HG03025 (cell line): Measurements from ENCODE around the gene MORN5.

Experiments used
- ATAC-seq: cut with Tn5 transposase; IDR thresholded peaks from one replicate; pipeline ENCODE4 v1.9.1; 2021; ENCODE audit warnings: mild to moderate bottlenecking, moderate library complexity; ENCODE audit not compliant: unreplicated experiment, low FRiP score

Gene MORN5

DNA sequence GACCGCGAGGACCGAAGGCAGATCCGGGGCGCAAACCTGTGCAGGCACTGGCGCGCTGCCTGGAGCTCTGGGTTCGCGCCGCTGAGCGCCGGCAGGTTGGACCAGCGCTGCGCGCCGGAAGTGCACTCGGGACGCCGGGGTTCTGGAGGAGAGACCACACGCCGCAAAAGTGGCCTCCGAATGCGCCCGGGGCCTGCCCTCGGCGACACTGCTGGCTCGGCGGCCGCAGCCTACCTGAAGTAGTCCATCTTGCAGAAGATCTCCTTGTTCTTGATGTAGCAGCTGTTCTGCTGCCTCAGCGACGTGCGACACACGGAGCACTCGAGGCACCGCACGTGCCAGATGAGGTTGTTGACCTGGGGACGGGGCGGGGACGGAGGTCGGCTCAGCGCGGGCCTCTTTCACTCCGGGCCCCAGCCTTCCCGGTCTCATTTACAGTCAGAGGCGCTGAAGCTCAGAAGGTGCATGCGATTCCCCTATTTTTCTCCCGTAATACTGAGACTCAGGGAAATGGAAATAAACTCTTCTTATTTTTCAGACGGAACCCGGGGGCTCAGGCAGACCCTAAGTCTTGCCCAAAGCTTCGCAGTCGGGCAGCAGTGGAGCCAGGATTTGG, 66.5 kb downstream of the MORN5 start:
- ATAC-seq: no peak

- no peak for ATAC-seq
These were observed 67.3 kb downstream of the MORN5 start for GRCh38 chr9:122226758-122227574.

DNA sequence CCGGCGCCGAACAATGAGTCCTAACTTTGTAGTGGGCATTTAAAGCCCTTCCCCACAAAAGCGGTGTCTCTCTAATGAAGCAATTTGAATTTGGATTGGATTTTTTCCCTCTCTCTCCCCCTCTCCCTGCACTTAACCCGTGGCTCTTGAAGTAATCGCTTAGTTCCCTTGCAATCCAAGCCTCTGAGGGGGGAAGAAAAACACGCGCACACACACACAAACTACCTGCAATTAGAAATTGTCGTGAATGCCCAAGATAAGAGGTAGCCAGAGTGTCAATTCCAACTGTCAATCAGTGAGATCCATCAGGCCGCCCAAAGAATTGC, 67.8 kb downstream of the MORN5 start:
- ATAC-seq: no peak

DNA sequence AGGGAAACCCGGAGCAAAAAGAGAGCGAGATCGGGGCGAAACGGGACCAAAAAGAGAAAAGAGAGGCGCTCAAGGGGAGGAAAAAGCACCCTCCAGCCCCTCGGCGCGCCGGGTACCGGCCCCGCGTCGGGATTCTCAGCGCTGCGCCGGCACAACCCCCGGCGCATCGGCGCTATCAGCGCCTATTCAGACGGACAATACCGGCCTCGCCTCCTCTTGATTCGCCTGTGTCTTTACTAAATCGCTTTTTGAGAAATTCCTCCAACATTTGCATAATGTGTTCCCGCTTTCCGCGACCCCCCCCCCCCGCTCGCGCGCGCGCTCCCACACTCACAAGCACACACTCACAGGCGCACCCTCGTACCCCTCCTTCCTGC, 68.5 kb downstream of the MORN5 start:
- no peak for ATAC-seq

- ATAC-seq: no peak
These were observed 69.1 kb downstream of the MORN5 start, which contains the start of gene LHX6 for GRCh38 chr9:122228568-122229484. TSS of gene LHX6 (minus strand) at chr9:122228957. CDS start at chr9:122228740, 217 bp downstream.

DNA sequence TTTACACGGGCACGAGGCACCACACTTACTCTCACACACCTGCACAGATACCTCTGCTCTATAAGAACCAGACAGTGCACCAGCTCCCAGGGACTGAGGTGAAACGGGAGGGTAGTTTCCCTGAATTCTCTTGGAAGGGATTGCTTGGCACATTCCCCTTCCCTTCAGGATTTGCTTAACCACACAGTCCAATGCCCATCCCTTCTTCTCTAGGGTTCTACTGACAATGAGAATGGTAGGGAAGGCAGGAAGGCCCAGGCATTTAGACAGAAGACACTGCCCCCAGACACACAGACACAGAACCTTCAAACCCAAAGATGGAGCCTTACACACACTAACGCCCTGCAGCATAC, 69.8 kb downstream of the MORN5 start:
- no peak for ATAC-seq

DNA sequence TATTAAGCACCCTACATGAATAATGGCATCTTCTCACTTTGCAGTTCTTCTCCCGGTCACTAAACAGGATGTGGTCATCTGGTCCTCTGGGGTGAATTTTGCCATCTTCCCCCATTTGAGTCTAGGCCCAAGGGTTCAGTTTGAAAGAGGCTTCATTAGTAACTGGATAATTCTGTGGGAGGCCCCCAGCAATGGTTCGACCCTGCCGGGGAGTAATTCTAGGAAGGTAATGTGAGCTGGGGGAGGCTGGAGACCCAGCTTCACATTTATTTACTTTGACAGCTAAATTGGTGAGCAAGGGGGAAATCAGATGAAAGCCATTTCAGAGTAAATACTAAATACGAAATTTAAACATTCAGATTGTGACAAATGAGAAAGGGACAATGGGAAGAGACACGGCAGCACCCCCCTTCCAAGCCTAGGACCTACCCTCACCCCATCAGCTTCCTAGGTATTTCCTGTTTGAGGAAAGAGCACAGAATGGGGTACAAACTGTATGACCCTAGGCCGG, 73.1 kb downstream of the MORN5 start:
- ATAC-seq: no peak

DNA sequence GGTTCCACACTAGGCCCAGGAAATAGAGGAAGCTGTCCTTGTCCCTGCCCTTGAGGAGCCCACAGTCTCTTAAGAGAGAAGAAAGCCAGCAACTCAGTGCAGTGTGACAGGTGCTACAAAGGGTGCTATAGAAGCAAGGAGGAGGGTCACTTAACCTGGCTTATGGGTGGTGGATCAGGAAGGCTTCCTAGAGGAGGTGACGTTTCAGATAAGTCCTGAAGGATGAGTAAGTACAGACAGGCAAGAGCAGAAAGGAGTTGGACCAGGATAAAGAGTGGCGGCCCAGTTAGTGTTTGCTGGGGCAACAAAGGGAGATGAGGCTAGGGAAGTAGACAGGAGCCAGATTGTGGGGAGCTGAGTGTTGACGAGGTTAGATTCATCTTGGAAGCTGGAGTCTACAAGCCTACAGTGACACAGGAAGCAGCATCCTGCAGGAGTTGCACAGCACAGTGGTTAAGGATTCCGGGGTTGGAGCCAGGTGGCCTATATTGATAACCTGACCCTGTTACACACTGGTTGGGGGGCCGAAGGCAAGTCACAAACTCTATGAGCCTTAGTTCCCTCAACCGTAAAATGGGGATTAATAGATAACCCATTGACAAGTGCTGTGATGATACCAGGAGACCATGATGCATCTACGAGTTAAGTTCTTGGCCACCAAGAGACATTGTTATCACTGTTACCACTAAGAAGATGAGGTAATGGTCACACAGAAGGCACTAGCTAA, 74.5 kb downstream of the MORN5 start:
- no peak for ATAC-seq

DNA sequence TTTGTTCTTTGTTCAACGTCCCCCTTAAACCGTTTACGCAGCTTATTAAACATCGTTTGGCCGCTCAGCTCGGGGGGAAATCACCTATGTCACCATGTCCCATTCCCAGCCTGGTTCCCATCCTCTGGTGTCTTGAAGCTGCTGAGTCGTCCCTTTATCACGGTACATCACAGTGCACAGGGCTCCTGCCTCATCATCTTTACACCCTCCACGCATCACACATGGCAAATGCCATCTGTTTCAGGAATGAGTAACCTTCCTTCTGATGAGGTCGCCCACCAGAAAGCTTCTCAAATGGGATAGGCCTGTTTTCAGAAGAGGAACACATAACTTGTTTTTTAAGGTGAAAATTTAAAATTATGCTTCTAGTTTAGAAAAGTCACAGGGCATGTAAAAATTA, 77.0 kb downstream of the MORN5 start:
- ATAC-seq: no peak

GRCh38 chr9:122239722-122240121, 80.0 kb downstream of the MORN5 start:
- ATAC-seq: no peak

- ATAC-seq: no peak
These were observed 84.6 kb downstream of the MORN5 start for GRCh38 chr9:122244349-122244748.

DNA sequence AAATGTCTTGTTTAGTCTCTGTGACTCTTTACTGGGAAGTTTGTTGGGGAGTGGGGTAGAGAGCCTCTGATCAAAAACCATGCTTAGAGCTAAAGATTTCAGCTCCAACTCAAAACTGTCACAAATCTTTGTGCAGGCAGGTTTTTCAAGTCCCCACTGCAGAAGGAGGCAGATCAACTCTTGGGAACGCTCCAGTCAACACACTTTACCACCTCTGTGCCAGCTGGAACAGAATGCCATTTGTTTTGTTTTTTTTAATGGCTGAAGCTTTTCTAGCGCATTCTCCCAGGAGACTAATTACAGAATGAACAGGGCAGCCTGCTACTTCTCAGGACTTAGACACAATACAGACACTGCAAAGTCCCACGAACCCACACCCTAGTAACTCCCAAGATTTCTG, 87.0 kb downstream of the MORN5 start:
- ATAC-seq: no peak

- no peak for ATAC-seq
These were observed 88.7 kb downstream of the MORN5 start for GRCh38 chr9:122248448-122248865.
